Dermis blood vessel endothelial cell (primary cell): ENCODE data around the gene HMG20B. TPM values are rescaled to one million over a fixed set of nuclear protein-coding genes. Genes with fewer than 3 reads are reported as not detected.

Source experiments
- DNase-seq: peaks from one replicate; pipeline ENCODE4 v3.0.0; 2010
- total RNA-seq: library from RNA; depleted of rRNA; stranded (reverse); fragments of >200 nt; gene quantifications from 2 replicates; pipeline ENCODE4 v1.2.3, GENCODE V29; 2014

HMG20B gene
- total RNA-seq, 1 donor from 2014 or later: 75.0 TPM

- DNase-seq: no peak
Measured at GRCh38 chr19:3622224-3622623, 49.5 kb downstream of the HMG20B start.

- no peak for DNase-seq
Measured at GRCh38 chr19:3623716-3624115, 51.0 kb downstream of the HMG20B start.

DNA sequence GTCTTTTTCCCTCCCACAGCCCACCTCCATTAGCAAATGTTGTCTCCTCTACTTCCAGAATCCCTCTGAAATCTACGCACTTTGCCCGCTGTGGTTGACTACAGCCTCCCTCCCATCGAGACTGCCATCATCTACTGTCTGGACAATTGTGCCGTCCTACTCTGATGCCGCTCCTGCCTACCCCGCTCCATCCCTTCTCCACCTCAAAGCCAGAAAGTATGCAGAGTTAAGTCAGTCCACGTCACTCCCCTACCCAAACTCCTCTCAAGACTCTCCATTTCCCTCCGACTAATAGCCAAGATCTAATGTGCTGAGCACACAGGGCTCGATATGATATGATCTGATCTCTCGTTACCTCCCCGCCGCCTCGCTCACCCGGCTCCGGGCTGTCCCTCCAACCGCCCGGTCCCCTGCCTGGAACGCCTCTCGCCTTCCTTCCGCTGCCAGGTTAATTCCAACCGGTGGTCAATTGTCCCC, 53.3 kb downstream of the HMG20B start:
- peak; percentile 23 for DNase-seq

GRCh38 chr19:3626473-3627350, 54.0 kb downstream of the HMG20B start, which contains the start of gene CACTIN:
CACTIN (minus strand) TSS chr19:3626790; CDS start chr19:3626762, 28 bp downstream.
- DNase-seq: peak; percentile 98

- DNase-seq: no peak
Measured at GRCh38 chr19:3627351-3627723, 54.6 kb downstream of the HMG20B start.

Other genes starting within 250 kb of the HMG20B start
- gene NFIC, start 206.4 kb upstream of the HMG20B start, total RNA-seq: 33.0 and 59.0 TPM in 2 replicates
- not detected in 2 replicates for gene SMIM24, start 92.4 kb upstream of the HMG20B start, total RNA-seq
- not detected in 2 replicates for gene SMIM44, start 89.5 kb upstream of the HMG20B start, total RNA-seq
- 13.1 and 16.8 TPM in 2 replicates for gene DOHH, start 72.3 kb upstream of the HMG20B start, total RNA-seq
- 36.1 and 66.7 TPM in 2 replicates for gene FZR1, start 66.6 kb upstream of the HMG20B start, total RNA-seq
- not detected in 2 replicates for gene TEKTIP1, start 33.8 kb upstream of the HMG20B start, total RNA-seq
- gene MFSD12, start 15.4 kb upstream of the HMG20B start, total RNA-seq: 90.3 and 121 TPM in 2 replicates
- gene GIPC3, start 12.5 kb downstream of the HMG20B start, total RNA-seq: 1.1 and 1.2 TPM in 2 replicates
- 1.3 and 1.7 TPM in 2 replicates for gene TBXA2R, start 33.9 kb downstream of the HMG20B start, total RNA-seq
- 30.8 and 39.2 TPM in 2 replicates for gene CACTIN, start 53.8 kb downstream of the HMG20B start, total RNA-seq
- gene PIP5K1C, start 127.5 kb downstream of the HMG20B start, total RNA-seq: 57.7 and 75.6 TPM in 2 replicates
- gene TJP3, start 135.4 kb downstream of the HMG20B start, total RNA-seq: 0.09 and 0.51 TPM in 2 replicates
- gene APBA3, start 188.7 kb downstream of the HMG20B start, total RNA-seq: 26.5 and 33.5 TPM in 2 replicates
- 30.3 and 55.8 TPM in 2 replicates for gene MRPL54, start 189.7 kb downstream of the HMG20B start, total RNA-seq
- not detected in 2 replicates for gene RAX2, start 199.3 kb downstream of the HMG20B start, total RNA-seq
- gene MATK, start 213.4 kb downstream of the HMG20B start, total RNA-seq: 0.19 and 0.34 TPM in 2 replicates